HG03457 (cell line): ENCODE data around the gene MFN1.

Experiments used
- ATAC-seq: cut with Tn5 transposase; IDR thresholded peaks from one replicate; pipeline ENCODE4 v1.9.1; 2021; ENCODE audit warnings: moderate number of reproducible peaks; ENCODE audit not compliant: unreplicated experiment

The MFN1 gene

DNA sequence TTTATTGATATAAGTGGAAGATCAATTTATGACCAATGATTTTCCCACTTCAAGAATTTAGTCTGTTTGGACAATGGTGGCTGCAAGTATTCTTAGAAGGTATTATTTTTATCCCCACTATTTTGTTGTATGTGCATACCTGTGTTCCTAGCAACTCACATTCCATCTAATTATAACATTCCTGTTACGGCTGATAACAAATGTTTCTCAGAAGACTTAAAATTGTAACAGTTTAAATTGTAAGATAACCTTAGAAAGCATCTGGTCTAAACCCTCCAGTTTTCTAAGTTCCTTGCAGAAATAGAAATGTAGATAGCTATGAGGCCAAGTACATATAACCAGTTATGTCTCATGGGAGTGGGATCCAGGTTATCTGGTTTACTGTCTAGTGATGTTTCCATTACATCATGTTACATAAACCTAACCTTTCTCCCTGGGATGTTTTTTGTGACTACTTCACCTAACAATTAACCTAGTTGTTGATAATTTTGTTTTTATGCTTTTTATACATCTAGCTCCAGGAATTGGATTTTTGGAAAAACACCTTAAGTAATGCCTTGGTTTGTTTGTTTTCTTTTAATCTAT lies 11.1 kb upstream of the MFN1 start:
- ATAC-seq, result no peak

DNA sequence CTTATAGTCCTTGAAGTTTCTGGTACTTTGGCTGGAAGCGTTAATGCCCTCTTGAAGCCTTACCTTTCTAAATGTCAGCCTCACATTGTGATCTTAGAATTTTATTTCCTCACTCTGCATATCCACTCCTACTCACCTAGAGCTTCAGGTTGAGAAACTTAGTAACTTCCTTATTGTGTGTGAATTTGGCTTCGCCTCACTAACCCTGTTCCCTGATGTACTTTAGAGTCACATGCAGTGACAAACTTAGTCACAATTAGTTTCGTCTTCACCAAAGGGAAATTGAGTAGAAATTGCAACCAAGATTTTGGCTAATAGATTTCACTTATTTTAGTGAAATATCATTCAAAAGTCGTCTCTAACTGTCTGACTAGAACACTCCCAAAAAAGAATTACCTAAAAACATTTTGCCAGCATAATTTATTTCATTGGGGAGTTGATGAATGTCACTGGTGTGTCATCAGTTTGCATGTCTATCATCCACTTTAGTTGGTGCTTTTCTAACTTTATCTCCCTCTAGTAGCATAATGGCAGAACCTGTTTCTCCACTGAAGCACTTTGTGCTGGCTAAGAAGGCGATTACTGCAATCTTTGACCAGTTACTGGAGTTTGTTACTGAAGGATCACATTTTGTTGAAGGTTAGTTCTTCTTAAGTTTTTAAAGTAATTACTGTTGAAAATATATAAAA lies 960 bp downstream of the MFN1 start:
- peak; percentile 65 for ATAC-seq

DNA sequence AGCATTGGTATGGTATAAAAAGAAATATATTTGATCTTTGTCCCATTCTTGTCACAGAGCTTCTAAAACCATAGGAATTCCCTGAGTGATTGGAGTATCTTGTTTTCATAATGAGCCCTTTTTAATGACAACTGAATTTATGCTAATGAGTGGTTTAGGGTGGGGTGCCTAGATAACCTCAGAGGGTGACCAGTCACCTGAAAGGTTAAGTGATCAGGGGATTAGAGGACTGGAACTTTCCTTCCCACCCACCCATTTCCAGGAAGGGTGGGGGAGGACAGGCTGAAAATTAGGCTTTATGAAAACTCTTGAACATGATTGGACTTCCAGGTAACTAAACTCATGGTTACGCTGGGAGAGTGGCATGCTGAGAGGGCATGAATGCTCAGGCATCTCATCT lies 8.5 kb downstream of the MFN1 start:
- no peak for ATAC-seq

GRCh38 chr3:179363332-179363731 lies 15.8 kb downstream of the MFN1 start:
- ATAC-seq, result no peak

DNA sequence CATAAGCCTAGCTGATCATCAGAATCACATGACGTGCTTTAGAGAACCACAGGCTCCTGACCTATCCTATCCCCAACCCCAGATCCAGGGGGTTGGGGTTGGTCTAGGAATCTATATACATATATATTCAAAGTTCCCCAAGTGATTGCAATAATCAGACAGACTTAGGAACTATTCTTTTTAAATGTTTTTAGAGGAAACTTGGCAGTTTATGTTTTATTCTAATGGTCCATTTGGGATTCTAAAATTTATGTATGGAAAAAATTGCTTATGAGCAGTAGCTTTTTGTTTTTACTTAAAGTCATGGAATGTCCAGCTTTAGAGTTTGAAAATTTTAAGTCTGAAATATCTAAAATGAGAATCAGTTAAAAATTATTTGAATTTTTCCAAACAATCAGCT lies 22.1 kb downstream of the MFN1 start:
- no peak for ATAC-seq

GRCh38 chr3:179373938-179374337 lies 26.4 kb downstream of the MFN1 start:
- no peak for ATAC-seq

GRCh38 chr3:179375091-179375999 lies 27.8 kb downstream of the MFN1 start:
- no peak for ATAC-seq

DNA sequence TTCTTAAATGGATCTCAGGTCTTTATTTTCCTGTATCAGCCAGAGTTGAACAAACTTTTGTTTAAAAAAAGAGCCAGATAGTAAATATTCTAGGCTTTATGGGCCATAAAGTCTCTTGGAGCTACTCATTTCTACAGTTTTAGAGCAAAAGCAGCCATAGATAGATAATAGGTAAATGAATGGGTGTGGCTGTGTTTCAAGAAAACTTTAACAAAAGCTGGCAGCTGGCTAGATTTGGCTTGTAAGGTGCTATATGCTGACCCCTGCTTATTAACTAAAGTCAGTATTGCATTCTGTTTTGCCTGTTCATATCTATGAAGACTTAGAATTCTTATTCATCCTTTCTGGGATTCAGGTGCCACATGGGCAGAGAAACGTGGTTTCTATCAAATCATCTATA lies 29.0 kb downstream of the MFN1 start:
- ATAC-seq, result no peak

DNA sequence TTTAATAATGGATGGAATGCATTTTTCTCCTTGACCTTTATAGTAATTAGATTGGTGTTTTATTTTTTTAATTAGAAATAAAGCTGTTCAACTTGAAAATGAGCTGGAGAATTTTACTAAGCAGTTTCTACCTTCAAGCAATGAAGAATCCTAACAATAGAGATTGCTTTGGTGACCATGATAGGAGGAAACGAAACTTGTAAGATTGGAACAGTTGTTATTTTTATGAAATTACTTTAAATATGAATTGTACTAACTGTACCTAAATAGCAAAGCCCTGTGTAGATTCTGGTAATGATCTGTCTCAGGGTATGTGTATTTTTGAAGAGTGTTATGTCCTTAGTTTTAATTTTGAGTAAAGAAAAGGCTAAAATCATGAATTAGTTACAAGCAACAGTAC lies 44.4 kb downstream of the MFN1 start:
- no peak for ATAC-seq

GRCh38 chr3:179398574-179399231 lies 51.2 kb downstream of the MFN1 start:
- ATAC-seq, result no peak

- ATAC-seq, result no peak
Measured at GRCh38 chr3:179401561-179401960, 54.1 kb downstream of the MFN1 start.

- no peak for ATAC-seq
Measured at GRCh38 chr3:179402963-179403362, 55.5 kb downstream of the MFN1 start.

DNA sequence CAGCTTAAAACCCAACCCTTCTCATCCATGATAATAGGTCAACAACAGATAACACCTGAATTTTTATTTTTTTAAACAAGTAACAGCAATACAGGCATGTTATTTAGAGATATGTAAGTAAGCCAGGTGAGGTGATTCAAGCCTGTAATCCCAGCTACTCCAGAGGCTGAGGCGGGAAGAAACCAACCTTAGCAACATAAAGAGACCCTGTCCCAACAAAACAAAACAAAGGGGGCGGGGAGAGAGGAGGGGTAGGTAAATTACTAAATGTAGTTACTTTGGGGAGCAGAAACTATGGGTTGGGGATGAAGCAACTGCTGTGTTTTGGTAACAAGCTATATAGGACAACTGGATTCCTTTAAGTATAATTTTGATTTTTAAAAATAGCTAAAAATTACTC lies 56.8 kb downstream of the MFN1 start:
- no peak for ATAC-seq

GRCh38 chr3:179410331-179410730 lies 62.8 kb downstream of the MFN1 start:
- ATAC-seq, result no peak

DNA sequence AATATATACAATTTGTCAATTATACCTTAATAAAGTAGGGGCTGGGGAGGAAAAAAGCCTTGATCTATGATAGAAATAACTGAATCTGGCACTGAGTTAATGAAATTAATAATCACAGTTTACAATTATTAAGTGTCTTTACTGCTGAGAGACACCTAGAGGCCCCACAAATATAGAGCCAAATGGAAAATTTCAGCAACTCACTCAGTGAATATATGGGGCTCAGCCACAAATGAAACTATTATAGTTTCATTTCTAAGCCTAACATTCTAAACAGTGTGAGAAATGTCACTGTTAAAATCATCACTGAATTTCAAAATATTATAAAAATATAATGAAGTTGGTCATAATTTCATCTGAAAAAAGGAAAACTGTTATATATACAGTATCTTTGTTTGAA lies 63.5 kb downstream of the MFN1 start:
- no peak for ATAC-seq

- no peak for ATAC-seq
Measured at GRCh38 chr3:179414804-179415203, 67.3 kb downstream of the MFN1 start.

DNA sequence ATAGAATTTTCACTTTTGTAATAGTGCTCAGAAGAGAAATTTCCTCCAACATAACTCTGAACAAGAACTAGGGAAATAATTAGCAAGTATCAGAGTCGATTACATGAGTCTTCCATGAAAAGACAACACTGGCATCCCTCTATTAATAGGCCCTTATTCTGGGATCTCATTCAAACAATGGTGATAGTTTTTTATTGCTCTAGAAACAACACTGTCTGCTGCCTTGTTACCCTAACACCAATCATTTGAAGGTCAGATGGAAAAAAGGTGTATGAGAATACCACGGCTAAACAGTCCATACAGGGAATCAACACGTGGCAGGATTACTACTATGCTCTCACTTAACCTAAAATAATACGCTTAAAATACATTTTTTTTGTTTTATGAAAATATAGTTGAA lies 67.9 kb downstream of the MFN1 start:
- ATAC-seq, result no peak

DNA sequence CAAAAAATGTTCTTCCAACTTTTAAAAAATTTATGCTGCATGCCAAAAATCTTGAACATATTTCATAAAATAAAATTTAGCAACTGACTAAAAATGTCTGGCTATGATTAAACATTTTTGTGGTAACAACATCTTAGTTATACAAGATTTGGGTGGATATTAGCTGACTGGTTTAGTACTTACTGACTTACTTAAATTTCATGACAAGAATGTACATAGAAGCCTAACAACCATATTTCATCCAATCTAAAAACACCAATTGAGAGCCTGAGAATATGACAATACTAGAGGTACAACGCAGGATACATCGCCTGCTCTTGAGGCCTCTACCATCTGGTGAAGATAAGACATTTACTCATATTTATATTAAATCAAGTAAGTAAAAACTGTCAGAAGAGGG lies 69.2 kb downstream of the MFN1 start:
- ATAC-seq, result no peak

DNA sequence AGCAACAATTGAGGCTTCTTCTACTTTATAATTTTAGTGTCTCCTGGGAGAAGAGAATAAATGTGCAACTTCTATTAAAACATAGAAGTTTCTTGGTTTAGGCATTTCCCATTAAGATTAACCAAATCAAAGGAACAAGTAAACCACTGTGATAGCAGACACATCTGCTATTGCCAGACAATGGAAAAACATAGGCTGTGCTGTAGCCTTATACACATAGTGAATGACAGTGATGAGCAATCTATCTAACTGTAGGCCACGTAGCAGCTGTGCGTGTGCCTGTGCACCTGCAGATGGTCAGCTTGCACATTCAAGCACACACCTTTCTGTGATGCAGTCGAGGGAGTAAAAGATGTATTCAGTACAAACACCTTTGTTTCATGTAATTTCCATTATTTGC lies 71.1 kb downstream of the MFN1 start:
- no peak for ATAC-seq

DNA sequence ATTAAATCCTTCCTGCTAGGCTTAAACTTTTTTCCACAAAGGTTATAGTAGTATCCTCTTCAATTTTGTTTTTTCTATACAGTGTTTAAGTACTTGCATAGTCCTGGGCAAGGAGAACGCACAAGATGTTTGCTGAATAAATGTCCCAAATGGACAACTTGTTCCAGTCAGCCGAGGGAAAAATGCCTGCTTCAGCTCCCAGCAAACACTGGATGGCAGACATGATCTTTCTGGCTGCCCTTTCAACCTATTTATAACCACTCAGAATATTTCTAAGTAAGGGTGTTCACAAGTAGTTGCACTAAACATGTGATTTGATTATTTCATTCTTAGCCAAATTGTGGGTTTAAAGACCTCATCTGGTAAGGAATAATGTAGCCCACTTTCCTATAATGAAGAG lies 74.0 kb downstream of the MFN1 start:
- ATAC-seq, result no peak

- ATAC-seq, result no peak
Measured at GRCh38 chr3:179425075-179425474, 77.6 kb downstream of the MFN1 start.
